ENCODE results near the gene FOXN3.

FOXN3 gene, protein sequence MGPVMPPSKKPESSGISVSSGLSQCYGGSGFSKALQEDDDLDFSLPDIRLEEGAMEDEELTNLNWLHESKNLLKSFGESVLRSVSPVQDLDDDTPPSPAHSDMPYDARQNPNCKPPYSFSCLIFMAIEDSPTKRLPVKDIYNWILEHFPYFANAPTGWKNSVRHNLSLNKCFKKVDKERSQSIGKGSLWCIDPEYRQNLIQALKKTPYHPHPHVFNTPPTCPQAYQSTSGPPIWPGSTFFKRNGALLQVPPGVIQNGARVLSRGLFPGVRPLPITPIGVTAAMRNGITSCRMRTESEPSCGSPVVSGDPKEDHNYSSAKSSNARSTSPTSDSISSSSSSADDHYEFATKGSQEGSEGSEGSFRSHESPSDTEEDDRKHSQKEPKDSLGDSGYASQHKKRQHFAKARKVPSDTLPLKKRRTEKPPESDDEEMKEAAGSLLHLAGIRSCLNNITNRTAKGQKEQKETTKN

DNA sequence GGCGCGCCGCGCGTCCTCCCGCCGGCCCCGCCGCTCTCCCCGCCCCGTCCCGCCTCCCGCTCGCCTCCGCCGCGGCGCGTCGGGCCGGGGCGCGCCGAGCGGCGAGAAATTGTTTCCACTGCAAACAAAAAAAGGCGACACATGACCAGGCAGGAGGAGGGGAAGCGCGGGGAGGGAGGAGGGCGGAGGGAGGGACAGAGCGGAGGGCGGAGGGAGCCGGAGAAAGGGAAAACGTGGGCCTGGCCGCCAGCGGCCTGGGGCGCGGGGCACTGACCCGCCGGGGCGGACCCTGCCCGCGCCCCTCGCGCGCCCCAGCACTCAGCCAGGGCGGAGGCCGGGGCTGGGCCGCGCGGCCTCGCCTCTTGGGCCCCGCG, at the start of gene FOXN3:
Gene FOXN3, minus strand, starts transcription at position 143 of the 374 bp plus-strand sequence. CDS start 4,757 bp downstream, outside the sequence.
- DNase-seq (ENCODE audit: low spot score), result peak; percentile 90

DNA sequence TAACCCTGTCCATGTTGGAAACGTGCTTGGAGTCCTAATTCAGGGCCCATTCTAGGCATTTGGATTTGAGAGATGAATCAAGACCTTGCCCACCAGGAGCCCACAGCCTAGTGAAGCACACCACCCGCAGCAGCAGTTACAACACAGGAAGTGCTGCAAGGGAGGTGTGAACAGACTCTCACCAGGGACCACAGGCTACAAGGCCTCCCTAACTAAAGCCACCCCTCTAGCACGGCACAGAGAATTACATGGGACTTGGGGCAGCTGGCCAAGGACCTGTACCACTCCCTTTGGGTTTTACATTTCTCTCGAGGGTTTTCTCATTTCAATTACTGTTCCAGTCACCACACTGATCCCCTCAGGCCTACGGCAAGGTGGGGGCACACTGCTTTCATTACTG, 49.5 kb upstream of the FOXN3 start:
- no peak for DNase-seq (ENCODE audit: low spot score)

DNA sequence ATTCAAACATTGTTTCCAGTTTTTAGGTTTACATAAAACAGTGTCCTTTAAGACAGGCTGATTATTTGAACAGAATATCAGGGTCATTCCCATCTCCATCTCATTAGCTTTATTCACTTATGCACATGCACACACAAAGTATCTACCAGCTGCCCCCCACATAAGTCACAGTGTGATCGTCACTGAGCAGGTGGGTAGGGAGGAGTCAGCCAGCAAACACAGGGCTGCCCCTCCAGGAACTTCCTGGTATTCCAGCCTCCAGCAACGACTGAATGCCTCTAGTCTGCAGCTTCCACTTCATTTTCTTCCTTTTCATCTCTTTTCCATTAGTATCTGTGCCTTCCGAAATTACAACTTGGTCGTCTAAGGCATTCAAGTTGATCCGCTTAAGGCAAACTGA, 48.8 kb upstream of the FOXN3 start:
- no peak for DNase-seq (ENCODE audit: low spot score)

DNA sequence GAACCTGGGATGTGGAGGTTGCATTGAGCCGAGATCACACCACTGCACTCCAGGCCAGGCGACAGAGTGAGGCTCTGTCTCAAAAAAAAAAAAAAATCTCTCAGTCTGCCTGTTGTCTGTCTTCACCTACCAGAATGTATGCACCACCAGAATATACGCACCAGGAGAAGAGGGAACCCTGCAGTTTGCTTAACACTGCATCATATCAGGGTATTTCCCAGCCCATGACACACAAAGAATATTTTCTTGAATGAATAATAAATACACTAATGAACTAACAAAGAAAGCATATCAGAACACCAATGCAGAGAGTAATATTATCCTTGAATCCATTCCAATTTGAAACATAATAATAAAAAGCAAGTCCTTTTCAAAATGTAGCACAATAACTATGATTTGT, 44.2 kb upstream of the FOXN3 start:
- DNase-seq (ENCODE audit: low spot score), result no peak

DNA sequence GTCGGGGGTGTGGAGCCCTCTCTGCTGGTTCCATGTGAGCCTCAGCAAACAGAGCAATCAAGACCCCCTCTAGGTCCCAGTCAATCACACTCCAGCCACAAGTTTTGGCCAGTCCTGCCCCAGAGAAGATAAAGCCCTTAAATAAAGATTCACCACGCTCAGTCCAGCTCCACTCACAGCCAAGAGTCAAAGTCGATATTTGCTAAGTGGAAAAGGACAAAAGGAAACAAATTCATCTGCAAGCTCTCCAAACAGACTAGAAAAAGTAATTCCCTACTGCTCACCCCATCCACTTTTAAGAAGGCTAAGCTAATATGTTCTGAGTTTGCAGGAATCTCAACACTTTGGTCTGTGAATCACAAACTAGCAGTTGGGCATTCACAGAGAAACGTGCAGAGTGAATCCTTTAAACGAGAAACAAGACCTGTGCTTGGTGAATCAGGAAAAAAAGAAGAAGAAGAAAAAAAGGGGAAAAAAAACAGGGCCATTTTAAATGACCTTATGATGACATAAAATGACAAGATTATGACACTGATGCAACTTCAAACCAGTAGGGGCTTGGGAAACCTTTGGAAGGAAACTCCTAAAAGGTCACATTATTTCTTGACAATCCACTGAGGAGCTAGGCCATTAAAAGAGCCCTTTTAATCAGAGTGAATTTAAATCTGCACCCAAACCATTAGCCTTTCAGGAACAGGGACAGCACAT, 41.8 kb upstream of the FOXN3 start:
- DNase-seq (ENCODE audit: low spot score), result no peak

DNA sequence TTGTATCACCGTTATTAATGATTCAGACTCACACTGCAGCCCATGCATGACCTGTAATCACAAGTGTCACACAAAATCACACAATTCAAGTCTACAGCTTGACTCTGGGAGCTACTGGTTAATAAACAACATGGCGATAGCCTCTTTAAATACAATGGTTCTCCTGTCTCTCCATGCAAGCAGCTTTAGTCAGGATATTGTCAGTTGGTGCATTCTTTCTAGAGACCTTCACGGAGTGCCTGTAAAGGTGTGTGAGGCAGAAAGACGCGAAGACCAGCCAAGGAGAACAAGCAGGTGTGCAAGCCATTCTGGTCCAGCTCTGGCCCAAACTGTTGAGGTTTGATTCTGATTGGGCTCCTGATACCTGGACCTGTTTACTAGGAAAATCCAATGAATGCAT, 40.0 kb upstream of the FOXN3 start:
- no peak for DNase-seq (ENCODE audit: low spot score)

DNA sequence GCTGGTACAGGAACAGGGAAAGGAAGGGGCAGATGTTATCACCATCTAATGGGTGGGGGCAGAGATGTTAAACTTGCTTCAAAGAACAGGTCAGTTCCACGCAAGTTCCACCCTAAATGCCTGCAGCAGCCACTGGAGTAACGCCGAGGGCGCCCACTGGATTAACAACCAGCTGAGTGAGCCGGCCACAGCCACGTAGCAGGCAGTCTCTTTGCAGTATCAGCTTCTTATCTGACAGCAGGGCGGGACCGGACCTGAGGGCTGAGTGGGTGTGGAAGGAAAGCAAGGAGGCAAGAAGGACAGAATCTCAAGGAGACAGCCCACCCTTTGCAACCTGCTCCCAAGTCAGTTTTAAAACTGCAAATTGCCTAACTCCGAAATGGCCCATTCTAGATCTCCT, 38.4 kb upstream of the FOXN3 start:
- no peak for DNase-seq (ENCODE audit: low spot score)

DNA sequence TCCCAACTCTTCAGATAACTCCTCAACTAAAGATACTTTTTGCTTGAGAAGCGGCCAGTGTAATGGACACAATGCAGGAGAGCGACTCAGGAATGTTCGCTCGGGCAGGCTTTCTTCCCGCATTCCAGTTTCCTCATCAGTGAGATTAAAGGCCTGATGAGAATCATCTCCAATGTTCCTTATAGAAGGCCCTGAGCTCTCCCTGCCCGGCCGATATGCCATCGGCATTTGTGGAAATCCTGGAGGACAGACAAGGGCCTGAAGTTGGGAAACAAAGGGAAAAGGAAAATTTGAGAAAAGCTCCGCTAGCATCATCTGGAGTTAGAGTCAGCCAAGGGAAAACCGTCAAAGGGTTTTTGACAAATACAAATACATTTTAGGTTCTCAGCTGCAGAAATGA, 38.0 kb upstream of the FOXN3 start:
- DNase-seq (ENCODE audit: low spot score), result no peak

DNA sequence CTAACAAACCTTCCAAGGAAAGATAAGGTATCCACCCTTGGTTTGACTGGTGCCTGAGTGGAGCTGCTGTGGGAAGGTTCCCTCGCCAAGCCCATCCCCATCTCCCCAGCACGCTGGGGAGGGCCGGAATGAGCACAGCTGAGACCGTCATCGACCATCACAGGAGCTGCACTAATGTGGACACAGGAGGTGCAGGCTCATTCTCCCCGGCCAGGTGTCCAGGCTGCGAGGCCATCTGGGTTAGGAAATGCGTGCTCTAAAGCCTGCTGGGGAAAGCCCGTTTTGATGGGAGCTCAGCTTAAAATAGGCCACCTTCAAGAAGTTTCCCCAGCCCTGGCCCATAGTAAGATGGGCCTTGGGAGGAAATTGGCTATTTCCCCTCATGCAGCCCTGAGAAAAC, 35.2 kb upstream of the FOXN3 start:
- no peak for DNase-seq (ENCODE audit: low spot score)

DNA sequence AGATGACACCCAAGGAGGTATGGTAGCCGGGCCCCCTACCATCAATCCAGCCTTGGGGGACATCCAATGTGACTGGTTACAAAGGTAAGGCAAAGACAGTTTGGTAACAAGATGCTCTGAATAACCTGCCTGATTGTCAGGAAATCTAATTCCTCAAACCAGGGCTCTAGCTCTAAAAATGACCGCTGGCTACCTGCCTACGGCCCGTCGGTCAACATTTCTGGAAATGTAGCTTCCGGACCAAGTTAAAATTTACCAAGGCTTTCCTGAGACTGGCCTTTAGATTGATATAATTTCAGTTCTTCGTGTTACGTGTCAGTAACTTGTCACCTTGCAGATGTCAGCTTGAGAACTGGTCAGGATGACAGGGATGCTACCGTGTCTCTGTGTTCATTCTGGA, 34.2 kb upstream of the FOXN3 start:
- DNase-seq (ENCODE audit: low spot score), result no peak

DNA sequence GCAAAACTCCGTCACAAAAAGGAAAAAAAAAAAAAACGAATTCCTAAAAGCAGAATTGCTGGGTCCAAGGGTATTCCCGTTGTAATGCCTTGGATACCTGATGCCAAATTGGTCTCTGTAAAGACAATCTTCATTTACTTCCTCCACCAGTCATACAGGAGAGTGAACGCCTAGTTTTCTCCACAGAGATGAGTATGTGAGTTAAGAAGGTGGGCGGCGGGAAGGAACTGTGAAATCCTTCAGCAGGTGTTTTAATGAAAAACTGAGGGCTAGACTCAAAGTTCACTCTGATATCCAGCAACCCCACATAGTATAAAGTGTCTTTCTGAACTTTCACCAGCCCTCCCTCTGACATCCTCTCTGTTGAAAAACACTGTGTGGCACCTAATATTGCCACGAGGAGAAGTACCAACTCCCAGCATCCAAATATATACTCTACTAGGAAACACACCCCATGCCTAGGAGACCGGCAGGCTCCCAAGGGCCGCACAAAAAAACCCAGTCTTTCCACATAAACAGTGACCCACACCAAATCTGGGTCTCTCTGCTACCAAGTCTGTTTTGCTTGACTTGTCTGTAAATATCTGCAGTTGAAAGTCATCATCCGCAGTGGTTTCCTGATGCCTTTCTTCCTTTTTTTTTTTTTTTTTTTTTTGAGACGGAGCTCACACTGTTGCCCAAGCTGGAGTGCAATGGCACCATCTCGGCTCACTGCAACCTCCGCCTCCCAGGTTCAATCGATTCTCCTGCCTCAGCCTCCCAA, 30.3 kb upstream of the FOXN3 start:
- no peak for DNase-seq (ENCODE audit: low spot score)

DNA sequence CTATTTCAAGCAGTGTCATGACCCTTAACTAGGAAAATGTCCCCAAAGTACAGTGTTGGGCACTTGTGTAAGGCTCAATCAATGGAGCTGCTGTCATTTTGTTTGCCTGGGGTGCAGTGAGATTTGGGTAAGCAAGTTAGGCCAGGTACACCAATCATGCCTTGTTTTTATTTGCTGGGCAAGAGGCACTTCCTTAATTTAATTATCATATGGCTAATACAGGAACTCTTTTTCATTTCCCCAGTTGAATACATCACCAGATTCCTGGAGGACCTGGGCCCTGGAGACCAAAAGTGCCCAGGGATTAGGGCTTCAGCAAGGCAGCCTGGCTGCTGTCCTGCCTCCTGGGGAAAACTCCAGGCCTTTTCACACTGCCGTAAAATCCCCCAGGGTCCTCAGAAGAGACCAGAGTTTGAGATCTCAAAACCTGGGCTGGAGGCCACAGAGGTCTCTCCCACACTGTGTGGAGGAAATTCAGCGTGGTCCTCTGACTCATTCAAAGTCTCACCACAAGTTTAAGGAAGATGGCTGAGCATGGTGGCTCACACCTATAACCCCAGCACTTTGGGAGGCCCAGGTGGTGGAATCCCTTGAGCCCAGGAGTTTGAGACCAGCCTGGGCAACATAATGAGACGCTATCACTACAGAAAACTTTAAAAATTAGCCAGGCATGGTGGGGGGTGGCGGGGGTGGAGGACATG, 28.4 kb upstream of the FOXN3 start:
- DNase-seq (ENCODE audit: low spot score), result no peak

DNA sequence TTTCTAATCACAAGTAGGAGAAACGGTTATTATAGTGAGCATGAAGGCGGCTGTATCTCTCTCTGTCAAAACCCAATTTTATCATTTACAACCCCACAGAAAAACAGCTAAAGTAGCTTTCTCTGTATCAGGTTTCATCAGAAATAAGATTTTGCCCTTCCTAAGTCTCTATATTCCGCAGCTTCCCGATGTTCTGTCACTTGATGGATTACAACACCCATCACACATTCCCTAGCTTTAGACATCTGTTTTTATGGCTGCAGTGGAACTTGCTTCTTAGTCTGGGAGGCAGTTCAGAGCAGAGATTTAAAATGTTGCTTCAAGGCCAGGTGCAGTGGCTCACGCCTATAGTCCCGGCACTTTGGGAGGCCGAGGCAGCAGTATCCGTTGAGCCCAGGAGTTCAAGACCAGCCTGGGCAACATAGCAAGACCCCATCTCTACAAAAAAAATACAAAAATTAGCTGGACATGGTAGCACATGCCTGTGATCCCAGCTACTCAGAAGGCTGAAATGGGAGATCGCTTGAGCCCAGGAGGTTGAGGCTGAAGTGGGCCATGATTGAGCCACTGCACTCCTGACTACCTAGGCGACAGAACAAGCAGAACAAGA, 27.6 kb upstream of the FOXN3 start:
- DNase-seq (ENCODE audit: low spot score), result no peak

DNA sequence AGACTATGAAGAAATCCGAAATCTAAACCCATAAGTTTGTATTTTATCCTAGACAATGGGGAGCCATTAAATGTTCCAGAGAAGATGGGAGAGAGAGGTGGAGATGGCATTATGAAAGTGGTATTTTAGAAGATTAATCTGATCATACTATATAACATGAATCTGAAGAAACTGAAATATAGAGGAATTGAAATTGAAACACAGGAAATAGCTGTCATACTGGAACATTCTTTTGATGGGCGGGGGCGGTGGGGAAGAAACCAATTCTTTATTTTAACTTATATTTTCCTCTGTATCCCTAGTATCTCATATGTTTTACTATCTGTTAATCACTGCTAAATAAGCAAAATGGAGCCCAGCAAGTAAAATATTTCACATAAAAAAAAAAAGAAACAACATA, 27.0 kb upstream of the FOXN3 start:
- no peak for DNase-seq (ENCODE audit: low spot score)

DNA sequence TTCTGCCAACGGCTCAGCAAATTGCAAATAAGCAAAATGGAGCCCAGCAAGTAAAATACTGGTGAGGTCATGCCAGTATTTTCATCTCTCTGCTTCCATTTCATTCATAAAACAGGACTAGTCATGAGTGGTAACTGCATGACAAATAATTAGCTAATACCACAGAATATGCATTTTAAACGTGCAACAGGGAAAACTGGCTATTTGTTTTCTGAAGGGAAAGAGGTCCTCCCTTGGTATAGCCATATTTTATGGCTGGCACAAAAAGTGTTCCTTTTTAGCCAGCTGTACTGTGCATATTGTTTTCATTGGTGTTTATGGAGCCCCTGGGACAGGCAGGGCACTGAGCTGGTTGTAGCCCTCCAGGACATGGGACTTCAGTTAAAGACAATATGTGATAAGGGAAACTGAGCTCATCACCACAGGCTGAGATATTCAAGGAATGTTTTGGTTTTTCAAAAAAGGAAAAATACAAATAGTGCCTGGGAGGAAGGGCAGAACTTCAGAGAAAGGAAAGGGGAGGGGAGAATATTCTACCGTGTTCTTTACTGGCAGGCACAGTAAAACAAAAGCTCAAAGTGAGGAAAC, 26.1 kb upstream of the FOXN3 start:
- no peak for DNase-seq (ENCODE audit: low spot score)

DNA sequence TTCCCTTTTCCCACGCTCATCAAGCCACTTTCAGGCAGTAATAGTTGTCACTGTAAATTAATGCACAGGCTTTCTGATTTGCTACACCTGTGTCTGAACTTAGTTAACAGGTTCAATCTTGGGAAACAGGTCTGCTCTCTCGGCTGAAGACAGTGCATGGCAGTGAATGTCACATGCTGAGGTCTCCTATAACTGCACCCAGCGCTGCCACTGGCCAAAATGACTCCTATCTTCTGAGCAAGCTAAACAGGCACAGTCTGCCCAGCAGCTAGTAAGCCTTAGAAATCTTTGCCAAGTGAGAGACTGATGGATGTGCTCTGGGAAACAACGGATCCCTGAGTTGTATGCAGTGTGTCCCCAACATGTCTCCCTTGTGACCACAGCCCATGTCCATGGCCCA, 25.2 kb upstream of the FOXN3 start:
- DNase-seq (ENCODE audit: low spot score), result no peak

DNA sequence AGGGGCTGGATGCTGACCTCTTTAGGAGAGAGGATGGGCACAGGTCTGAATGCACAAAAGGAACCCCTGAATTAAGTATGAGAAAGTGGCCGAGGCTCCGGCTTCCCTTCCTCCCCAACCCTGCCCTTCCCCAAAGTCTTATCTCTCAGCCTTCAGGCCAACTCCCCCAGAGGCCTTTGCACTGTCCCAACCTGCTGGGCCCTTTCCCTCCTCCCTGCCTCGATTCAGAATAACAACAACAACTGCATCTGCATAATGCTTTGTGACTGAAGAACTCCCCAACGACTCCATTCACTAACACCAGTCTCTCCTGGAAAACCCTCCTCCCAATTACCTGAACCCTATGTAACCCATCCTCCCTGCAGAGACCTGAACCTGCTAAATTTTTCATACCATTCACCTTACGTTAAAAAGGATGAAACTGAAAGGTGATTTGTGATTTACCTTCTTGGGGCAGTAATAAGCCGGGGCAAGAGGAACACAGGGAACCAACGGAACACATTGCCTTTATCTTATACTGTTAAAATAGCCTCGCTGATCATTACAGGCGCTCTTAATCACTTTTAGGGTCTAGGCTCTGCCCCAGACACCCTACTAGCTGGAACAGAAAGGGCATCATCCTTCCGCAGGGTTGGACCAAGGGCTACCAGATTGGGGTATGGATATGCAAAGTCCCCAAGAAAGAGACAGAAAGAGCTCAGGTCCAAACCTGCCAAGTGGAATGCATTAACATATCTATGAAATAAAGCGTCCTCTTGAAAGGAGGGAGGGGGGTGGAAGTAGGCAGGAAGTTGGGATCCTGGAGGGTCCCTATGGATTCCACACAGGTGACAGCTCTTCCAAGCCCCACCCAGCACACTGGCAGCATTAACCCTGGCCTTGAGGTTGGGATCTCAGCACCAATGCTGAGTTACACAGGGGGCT, 24.2 kb upstream of the FOXN3 start:
- DNase-seq (ENCODE audit: low spot score), result no peak

DNA sequence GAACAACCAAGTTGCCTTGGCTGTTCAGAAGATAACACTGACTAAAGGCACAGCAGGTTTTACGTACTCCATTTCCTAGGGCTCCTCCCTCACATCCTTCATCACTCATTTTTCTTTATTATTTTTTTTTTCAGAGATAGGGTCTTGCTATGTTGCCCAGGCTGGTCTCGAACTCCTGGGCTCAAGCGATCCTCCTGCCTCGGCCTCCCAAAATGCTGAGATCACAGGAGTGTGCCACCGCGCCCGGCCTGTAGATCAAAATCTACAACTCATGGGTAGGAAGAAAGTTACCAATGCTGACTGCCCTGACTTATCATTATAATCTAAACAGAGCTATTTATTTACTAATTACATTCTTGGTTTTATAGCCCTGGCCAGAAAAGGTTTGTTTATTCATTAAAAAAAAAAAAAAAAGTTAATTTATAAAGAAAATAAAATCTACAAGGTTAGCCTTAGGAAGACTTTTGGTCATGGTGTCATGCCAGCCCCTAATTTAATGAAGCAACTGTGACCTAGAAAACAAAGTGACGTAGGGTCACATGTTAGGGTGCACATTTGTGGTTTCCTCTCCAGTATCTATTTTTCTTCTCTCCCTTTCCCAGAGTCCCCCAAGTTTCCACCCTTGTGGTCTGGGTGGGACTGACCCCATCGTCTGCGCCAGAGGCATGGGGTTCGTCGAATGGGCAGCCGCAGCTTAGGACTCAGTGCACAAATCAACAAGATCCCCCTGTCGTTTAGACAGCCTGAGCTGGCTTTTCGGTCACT, 19.0 kb upstream of the FOXN3 start:
- no peak for DNase-seq (ENCODE audit: low spot score)

DNA sequence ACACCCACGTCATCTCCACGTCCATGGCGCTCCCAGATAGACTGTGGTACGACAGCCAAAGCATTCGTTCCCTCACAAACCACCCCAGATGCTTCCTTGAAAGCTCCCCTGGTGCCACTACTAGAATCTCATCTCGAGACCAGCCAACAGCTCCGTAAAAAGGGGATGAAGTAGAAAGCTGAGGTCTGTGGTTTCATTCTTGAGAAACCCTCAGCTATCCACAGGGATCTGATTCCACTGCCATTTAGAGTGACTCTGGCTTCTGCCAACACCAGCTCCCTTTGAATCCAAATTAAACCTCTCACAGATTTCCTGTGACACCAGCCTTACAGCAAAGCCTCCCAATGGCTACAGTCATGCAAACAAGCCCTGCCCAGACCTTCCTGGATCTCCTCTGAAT, 18.5 kb upstream of the FOXN3 start:
- no peak for DNase-seq (ENCODE audit: low spot score)

DNA sequence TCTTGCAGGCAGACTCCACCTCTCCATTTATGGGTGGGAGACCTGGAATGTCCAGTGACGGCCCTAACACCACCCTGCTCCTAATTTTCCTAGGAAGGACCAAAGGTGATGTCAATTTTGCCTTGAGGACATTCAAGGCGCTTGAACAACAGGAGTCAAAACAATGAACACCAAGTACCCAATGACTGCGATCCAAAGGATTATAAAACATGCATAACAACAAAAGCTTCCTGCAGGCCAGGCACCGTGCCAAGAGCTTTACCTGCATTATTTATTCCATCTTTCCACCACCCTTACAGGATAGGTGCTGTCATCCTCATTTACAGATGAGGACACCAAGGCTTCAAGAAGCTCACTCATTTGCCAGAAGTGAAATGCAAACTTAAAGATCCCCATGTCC, 15.2 kb upstream of the FOXN3 start:
- DNase-seq (ENCODE audit: low spot score), result no peak
